Activated CD4-positive, alpha-beta T cell treated with anti-CD3 and anti-CD28 coated beads, Interleukin-2, amount 50 U/mL, for 48 hours (primary cell): ENCODE data around the gene KIAA0825.

Experiments
- DNase-seq, 2 experiments: peaks; one replicate each; pipeline ENCODE4 v3.0.0-alpha.2; 2020

The KIAA0825 gene

GRCh38 chr5:94304146-94304545 lies 314.3 kb downstream of the KIAA0825 start:
- DNase-seq, result no peak

GRCh38 chr5:94288937-94289336 lies 329.5 kb downstream of the KIAA0825 start:
- DNase-seq, result no peak

- no peak for DNase-seq
Measured at GRCh38 chr5:94285984-94286383, 332.4 kb downstream of the KIAA0825 start.

GRCh38 chr5:94283093-94283492 lies 335.3 kb downstream of the KIAA0825 start:
- no peak for DNase-seq

DNA sequence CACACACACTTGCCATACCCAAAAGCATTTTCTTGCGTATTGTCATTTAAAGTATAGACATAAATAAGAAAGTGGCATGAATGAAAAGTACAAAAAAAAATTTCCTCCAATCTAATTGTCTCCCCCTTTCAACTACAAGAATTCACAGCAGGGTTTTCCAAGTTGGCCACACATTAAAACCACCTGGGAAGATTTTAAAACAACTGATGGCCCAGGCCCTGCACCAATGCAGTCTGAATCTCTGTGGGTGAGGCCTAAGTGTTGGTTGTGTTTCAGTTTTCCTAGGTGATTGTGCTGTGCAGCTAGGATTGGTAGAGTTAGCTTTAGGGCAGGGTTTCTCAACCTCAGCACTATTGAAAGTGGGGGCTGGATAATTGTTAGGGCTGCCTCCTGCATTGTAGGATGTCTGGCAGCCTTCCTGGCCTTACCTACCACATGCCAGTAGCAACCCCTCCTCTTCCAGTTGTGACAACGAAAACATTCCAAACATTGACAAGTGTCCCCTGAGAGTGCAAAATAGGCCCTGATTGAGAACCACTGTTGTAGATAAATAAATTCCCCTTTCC lies 337.1 kb downstream of the KIAA0825 start:
- DNase-seq, result no peak

DNA sequence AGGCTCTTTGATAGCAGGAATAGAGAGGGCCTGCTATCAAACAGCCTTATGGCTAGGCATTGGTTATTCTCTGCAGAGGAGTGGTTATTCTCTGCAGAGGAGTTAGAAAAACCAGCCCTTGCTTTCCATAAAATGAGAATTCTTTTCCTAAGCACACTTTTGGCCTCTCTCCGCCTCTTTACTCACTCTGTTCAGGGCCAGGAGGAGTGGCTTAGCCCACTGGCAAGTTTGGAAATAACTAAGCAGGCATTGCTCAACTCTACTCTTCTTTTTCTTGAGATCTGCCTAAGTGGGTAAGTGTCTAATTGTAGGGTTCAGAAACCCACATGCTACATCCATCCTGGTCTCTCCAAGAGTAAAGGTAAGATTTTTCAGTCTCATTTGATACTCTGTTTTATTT lies 341.7 kb downstream of the KIAA0825 start:
- DNase-seq, result no peak

- no peak for DNase-seq
Measured at GRCh38 chr5:94276048-94276447, 342.4 kb downstream of the KIAA0825 start.

DNA sequence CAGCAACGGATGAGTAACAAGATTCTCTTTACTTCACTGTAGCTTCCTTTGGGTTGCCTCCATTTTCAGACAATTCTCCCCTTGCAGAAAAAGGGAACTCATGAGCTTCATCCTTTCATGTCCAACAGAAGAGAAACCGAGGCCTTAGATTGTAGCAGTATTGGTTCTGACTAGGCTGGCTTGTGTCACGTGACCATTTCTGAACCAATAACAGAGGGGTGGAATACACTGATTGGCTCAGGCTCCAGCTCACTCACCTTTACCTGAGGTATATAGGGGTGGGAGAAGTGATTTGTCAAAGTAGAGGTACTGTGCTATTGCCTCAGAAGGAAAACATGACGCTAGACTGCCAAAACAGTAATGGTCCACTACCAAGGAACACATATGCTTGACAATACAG lies 343.7 kb downstream of the KIAA0825 start:
- DNase-seq, result no peak

DNA sequence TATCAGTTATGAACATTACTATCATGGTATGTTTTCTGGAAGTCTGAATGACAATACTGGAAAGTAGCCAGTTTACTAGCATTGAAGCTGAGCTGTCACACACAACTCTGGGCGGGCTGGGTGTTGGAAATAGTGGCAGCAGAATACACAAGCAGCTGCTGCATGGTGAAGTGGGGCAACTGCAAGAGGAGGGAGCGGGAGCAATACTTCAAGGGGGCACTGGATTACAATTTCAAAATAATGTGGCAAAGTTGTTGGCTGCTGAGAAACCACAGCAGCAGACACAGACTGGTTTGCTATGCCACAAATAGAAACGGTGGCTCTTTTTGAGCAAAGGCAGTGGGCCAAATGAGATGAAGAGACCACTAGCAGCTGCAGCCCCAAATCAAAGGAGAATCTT lies 350.2 kb downstream of the KIAA0825 start:
- no peak for DNase-seq

GRCh38 chr5:94267350-94267899 lies 351.0 kb downstream of the KIAA0825 start:
- no peak for DNase-seq

GRCh38 chr5:94266170-94266569 lies 352.2 kb downstream of the KIAA0825 start:
- no peak for DNase-seq

- no peak for DNase-seq
Measured at GRCh38 chr5:94263068-94263467, 355.3 kb downstream of the KIAA0825 start.

DNA sequence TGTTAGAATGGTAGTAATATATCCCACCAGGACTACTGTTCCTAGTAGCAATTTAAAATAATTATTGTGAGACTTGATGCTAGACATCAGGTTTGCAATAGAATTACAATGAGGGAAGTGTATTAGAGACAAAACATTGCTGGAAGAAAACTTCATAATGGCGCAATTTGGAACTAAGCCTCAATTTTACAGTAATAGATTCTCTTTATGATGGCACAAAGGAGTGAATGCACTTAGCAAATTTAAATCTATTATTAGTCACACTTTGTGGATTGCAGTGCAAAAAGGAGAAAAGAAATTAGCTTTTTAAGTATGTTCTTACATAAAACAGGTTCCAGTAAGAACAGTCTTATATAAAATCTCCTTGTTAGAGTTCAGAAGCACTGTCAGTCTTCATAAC lies 358.3 kb downstream of the KIAA0825 start:
- no peak for DNase-seq

DNA sequence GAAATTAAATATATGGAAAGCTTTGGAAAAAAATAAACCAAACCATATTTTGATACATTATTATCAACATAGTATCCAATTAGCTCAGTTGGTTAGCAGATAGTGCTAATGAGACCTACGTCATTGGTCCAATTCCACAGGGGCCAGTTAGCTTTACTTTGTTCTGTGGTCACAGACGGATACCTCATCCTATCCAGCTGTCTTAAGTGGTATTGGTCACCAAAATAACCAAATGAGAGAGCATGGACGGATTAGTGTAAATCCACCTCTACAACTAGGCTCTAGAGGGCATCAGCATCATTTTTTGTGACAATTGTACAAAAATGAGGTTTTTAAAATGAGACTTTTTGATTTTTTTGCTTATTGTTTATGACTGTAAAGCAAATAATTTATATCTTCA lies 364.2 kb downstream of the KIAA0825 start:
- no peak for DNase-seq

DNA sequence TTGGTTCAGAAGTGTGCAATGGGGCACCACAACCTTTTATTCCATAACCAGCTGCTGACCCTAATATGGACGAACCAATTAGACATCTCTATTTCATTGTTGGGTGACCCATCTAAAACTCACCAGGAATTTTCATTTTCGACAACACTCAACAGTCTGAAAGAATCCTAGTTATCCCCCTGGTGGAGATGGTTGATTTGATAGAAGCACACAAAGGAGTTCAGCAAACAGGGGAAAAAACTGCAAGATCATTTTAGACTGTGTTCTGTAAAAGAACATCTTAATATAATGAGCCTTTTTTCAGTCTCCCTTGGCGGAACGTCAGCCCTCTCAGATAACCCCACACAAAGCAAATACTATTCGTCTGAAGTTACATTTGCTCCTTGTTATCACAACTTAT lies 367.4 kb downstream of the KIAA0825 start:
- no peak for DNase-seq

DNA sequence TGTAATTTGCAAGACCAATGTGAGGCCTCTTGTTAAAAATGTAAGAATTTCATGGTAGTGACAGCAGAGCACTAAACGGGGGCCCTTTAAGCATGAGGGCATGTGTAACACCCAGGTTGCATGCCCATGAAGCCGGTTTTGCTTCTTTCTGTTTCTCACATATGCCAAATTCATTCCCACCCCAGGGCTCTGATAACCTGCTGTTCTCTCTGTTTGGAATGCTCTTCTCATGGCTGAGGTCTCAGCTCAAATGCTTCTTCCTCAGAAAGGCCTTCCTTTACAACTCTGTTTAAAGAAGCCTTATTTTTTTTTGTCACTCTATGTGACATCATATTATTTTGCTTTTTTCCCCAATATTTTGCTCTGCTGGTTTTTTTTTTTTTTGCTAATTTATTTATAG lies 369.0 kb downstream of the KIAA0825 start:
- no peak for DNase-seq

- no peak for DNase-seq
Measured at GRCh38 chr5:94248175-94248875, 370.1 kb downstream of the KIAA0825 start.

- no peak for DNase-seq
Measured at GRCh38 chr5:94245608-94246007, 372.8 kb downstream of the KIAA0825 start.

DNA sequence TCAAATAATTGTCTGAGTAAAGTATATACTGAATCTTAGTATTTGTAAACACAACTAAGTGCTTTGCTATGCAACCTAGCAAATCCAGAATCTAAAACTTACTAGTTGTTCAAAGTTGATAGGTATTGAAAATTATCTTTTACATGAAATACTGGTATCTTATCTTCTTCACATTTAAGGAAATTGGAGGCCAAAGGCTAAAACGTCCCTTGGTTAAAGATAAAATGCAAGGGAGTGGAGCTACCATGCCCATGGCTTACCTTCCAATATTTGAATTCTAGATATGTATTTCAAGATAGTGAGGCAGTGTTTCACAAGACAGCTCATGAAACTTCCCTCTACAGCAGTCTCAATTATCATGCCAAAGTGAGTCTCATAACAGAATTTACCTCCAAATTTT lies 373.5 kb downstream of the KIAA0825 start:
- no peak for DNase-seq

DNA sequence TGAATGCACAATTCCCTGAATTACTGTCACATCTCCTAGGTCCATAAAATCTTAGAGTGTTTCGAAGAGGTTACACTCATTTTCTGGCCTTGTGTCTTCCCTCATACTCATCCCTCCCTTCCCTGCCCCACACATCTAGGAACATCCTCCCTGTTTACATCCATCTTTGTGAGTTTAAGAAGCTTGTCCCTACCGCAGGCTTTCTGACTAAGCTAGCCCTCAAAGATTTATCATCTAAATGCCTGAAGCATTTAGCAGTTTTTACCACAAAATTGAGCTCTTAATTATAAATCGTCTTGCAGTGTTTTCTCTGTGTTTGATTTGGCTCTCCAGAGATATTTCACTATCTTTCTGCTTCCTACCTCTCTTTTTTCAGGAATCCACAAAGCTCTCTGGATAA lies 374.8 kb downstream of the KIAA0825 start:
- no peak for DNase-seq

- DNase-seq, result no peak
Measured at GRCh38 chr5:94240993-94241651, 377.3 kb downstream of the KIAA0825 start.

GRCh38 chr5:94240596-94240992 lies 377.8 kb downstream of the KIAA0825 start:
- no peak for DNase-seq

DNA sequence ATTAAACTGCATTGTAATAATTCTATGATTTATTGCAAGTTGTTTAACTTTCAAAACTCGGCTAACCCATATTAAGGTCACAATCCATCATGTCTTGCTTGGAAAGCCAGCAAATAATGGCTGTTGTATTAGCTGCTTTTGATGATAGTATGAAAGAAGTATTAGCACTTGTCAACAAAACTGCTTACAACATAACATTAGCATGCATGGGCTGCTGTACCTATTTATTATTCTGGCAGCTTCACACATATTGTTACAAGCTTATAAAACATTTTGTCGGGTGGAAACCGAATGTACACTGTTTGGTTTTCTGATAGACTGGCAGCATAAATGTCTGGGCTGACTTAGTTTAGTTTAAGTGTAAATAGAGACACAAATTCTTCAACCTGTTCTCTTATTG lies 378.3 kb downstream of the KIAA0825 start:
- no peak for DNase-seq

- DNase-seq, result no peak
Measured at GRCh38 chr5:94239266-94239665, 379.1 kb downstream of the KIAA0825 start.
